DOHH2 (cell line): ENCODE measurements around the gene CDHR1.

Experiments used
- CTCF ChIP-seq: fragments of 200-600 bp; sonication (generic); IDR thresholded peaks from one replicate; pipeline ENCODE4 v1.5.1; 2014; ENCODE audit warnings: antibody characterized with exemption, mild to moderate bottlenecking, low read depth, low read length; ENCODE audit not compliant: poor library complexity, severe bottlenecking
- EZH2phosphoT487 ChIP-seq: fragments of 200-600 bp; sonication (generic); IDR thresholded peaks from 2 replicates; pipeline ENCODE4 v1.6.1; 2017; ENCODE audit warnings: borderline replicate concordance, mild to moderate bottlenecking, antibody characterized with exemption, low read length, moderate library complexity, mixed read lengths

- TF ChIP-seq CTCF, result no peak
- no peak for TF ChIP-seq EZH2phosphoT487
Observed at GRCh38 chr10:84225427-84226173, 31.3 kb downstream of the CDHR1 start, which contains the start of gene LRIT2.
